Measurements from ENCODE around the gene FAM185A. TPM values are rescaled to one million over a fixed set of nuclear protein-coding genes. Genes with fewer than 3 reads are reported as not detected.
A peak's percentile ranks its signal among the peaks of the same experiment; 100 is the strongest.
"Not testable (repeated sequence)": the region's sequence is repeated elsewhere in the genome, so short reads cannot be mapped to it uniquely, and the experiment has no call there.

FAM185A gene
- total RNA-seq, 1 donor from 2014 or later, result 9.2 TPM

DNA sequence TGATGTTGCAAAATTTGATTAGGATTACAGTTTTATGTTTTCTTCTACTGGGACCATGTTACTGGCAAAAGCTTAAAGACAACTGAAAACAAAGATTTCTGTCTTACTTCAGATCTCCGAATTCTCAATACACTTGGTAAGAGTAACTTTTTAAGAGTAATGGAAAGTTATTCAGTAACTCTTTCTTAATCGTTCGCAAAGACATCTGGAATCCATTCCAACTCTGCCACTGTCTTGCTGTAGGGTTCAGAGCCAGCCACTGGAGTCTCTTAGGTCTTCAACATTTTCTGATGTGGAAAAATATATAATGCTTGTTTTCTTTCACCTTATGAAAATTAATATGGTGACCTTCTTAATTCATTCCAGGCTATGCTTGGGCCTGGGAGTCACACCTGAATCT lies 29.9 kb downstream of the FAM185A start:
- DNase-seq, result not testable (repeated sequence)

GRCh38 chr7:102780926-102781325 lies 32.1 kb downstream of the FAM185A start:
- not testable (repeated sequence) for DNase-seq

DNA sequence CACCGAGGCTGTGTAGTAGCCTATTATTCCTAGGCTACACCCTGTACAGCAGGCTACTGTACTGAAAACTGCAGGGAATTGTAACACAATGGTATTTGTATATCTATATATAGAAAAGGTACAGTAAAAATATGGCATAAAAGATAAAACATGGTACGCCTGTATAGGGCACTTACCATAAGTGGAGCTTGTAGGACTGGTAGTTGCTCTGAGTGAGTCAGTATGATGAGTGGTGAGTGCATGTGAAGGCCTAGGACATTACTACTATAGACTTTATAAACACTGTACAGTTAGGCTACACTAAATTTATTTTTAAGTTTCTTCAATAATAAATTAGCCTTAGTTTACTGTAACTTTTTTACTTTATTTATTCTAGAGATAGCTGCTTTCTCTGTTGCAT lies 40.0 kb downstream of the FAM185A start:
- not testable (repeated sequence) for DNase-seq

GRCh38 chr7:102790364-102791100 lies 41.7 kb downstream of the FAM185A start:
- not testable (repeated sequence) for DNase-seq

GRCh38 chr7:102791367-102791766 lies 42.6 kb downstream of the FAM185A start:
- DNase-seq, result peak; percentile 73

DNA sequence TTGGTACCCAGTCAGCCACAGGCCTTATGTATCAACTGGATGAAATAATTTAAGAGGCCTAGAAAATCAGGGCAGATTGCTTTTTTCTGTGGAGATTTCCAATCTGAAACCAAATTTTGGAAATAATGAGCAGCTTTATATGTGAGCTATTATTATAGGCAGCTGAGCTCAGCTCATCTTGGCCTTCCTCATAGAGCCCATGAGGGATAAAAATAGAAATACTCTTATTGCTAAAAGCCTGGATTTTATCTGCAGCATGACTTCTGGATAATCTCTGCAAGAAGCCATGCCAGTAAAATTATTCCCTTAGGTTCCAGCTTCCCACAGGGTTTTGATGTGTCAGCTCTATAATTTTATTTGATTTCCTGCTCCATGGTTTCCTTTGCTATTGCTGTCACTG lies 43.0 kb downstream of the FAM185A start:
- not testable (repeated sequence) for DNase-seq

- peak; percentile 60 for DNase-seq
Measured at GRCh38 chr7:102794567-102794966, 45.8 kb downstream of the FAM185A start.

DNA sequence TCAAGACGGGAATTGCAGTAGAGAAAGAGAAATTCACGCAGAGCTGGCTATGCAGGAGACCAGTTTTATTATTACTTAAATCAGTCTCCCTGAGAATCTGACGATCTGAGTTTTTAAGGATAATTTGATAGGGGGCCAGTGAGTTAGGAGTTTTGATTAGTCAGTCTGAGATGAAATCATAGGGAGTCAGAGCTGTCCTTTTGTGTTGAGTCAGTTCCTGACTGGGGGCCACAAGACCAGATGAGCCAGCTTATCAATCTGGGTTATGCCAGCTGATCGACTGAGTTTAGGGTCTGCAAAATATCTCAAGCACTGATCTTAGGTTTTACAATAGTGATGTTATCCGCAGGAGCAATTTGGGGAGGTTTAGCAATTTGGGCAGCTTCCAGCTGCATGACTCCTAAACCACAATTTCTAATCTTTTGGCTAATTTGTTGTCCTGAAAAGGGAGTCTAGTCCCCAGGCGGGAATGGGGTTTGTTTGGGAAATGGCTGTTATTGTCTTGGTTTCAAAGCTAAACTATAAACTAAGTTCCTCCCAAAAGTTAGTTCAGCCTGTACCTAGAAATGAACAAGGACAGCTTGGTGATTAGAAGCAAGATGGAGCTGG lies 47.3 kb downstream of the FAM185A start:
- peak; percentile 20 for DNase-seq

DNA sequence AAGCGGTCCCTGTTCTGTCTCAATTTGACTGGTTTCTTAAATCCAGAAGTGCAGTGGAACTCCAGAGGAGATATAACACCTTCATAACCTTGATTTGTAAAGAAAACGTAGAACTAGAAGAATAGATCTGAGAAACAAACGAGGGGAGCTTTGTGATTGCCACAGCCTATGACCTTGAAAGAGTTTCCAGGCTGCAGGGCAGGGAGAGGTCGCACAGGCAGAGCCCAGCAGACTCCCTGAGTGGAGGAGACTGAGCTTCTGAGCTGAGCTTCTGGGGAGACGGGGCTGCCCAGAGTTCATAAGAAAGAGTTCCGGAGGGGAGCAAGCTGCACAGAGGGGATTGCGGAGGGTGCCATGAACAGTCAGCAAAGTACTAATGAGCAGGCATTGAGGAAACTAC lies 57.8 kb downstream of the FAM185A start:
- no peak for DNase-seq

GRCh38 chr7:102810916-102811315 lies 62.1 kb downstream of the FAM185A start:
- DNase-seq, result no peak

DNA sequence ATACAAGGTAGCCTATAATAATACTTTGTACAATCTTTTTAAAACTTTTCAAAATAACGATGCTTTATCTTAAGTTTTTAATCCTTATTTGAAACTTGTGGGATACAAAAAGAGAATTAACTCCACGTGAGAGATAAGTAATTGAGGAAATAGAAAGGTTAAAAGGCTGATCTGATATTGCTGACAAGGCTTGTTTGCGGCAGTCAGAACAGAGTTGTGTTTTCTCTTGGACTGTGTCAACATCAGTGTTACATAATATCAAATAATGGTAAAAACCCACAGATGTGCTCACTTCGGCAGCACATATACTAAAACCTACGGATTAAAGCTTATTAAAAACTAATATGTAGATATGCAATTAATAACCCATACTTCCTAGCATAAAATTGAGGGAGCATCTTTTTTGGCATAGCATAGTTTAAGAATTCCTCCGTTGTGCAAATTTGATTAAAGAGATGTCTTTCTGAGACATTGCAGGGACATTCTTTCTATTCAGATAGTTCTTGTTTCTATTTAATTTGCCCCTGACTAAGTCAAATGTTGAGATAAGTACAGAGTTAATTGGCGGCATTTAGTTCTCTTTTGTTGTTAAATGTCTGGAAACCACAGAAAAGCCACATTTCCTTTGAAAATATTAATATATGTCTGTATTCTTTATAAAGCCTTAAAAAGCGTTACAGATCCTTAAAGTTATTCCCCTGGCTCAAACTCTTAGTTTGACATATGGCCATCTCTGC lies 63.3 kb downstream of the FAM185A start:
- no peak for DNase-seq

- DNase-seq, result peak; percentile 70
Measured at GRCh38 chr7:102813191-102814024, 64.6 kb downstream of the FAM185A start.

DNA sequence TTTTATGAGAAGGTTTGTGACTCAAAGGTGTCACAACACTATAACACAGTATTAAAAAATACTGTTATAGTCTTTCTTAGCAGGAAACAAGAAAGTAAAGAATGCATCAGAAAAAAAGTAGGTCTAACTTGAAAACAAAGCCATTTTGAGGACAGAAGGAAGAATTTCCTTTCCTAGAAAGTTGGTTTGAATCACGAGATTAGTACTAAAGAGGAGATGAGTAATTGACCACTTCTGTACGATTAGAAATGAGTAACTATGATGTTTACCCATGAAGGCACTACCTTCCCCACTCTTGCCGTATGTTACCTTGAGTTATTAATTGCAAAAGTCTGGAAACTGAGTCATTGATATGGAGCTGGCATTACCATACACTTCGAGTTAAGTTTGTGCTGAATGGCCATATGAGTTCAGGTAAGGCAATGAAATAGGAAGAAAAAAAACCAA lies 65.2 kb downstream of the FAM185A start:
- DNase-seq, result peak; percentile 63

GRCh38 chr7:102817616-102818573 lies 69.1 kb downstream of the FAM185A start:
- no peak for DNase-seq

DNA sequence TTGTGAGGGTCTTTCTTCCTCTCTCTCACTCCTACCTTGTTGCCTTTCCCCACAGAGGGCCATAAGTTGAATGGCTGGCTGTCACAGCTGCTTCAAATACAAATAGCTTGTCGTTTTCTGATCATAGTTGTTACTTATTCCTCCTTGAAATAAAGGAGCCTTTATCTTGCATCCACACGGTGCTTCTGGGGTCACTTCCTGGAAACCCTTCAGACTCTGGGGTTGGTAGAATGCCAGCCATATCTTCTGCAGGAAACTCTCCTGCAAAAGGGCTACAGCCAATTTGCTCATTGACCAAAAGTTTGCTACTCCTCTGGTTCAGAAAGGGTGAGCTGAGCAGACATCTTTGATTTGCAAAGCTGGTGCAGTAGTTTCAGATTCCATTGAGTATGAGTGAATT lies 70.4 kb downstream of the FAM185A start:
- peak; percentile 82 for DNase-seq

- DNase-seq, result no peak
Measured at GRCh38 chr7:102821994-102822747, 73.4 kb downstream of the FAM185A start.

DNA sequence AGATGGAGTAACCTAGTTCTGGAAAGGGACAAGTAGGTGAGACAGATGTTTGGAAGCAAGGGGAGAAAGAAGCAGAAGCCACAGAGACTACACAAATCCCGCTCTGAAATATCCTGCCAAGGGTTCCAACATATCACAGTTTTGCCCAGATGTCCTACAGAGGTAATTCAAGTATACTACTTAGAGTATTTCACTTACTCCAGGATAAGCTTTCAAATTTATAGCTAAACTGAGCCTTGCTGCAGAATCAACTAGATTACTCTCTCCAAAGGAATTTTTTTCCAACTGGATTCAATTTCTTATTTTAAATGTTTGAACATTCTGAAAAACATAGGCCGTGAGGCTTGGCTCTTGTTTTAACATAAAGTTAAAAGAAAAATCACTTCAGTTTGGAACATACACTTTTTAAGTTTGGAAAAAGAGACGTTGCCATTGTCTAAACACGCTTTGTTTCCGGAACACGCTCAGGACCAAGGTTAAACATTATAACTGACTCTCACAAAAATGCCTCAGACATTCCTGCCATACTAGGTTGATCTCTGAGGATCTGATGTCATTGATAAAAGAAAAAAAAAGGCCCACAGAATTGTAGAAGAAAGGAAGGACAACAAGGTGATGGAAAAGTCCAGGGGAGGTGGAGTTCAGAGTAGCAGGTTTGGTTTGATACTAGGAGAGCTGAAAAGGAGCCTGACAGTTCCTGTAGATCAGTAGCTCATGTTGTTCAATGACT lies 74.8 kb downstream of the FAM185A start:
- no peak for DNase-seq

GRCh38 chr7:102828286-102828685 lies 79.5 kb downstream of the FAM185A start:
- no peak for DNase-seq

GRCh38 chr7:102829075-102829474 lies 80.3 kb downstream of the FAM185A start:
- DNase-seq, result no peak

GRCh38 chr7:102830197-102830596 lies 81.4 kb downstream of the FAM185A start:
- no peak for DNase-seq
